ENCODE results near the gene PADI3.

Gene PADI3

GRCh38 chr1:17297991-17298390 lies 49.1 kb downstream of the PADI3 start:
- no peaks in the 10 kb centered on the region; the same call in 1 of the 2 replicates for H3K27me3 ChIP-seq (replicated peaks; ENCODE audit: control insufficient read depth, insufficient read depth, low read length)
- no peak for DNase-seq (ENCODE audit: extremely low read depth, insufficient read length)

DNA sequence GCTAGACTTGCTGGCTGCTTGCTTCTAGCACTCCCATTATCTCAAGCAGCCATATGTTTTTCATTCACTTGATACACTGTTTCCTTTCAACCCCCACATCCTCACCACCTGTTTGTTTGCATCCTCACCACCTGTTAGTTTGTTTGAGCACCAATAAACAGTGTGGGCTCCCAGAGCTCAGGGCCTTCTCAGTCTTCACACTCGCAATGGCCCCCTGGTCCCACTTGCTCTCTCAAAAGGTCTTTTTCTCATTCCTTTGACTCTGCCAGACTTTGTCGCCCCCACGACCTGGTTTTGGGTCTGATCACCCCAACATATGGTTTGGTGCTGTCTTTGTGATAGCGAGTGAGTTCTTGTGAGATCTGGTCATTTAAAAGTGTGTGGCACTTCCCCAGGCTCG lies 52.9 kb downstream of the PADI3 start:
- H3K4me3 ChIP-seq (replicated peaks; ENCODE audit: low read depth, low read length), result no peak overlapping the region
- H3K27me3 ChIP-seq (replicated peaks; ENCODE audit: control insufficient read depth, insufficient read depth, low read length), result no peaks in the 10 kb centered on the region; the same call in 1 of the 2 replicates
- TF ChIP-seq CTCF (IDR thresholded peaks at IDR 0.05; ENCODE audit: insufficient read depth, low read length, poor library complexity, severe bottlenecking), result no peak
- H3K36me3 ChIP-seq (ENCODE audit: control insufficient read depth, insufficient read depth, low read length), result no peaks in the 10 kb centered on the region
- no peak for DNase-seq (ENCODE audit: extremely low read depth, insufficient read length)

More at GRCh38 chr1:17297991-17298390, 49.1 kb downstream of the PADI3 start:
- no peak for TF ChIP-seq CTCF (IDR thresholded peaks at IDR 0.05; ENCODE audit: insufficient read depth, low read length, poor library complexity, severe bottlenecking)
- Histone ChIP-seq H3K36me3 (ENCODE audit: control insufficient read depth, insufficient read depth, low read length) (no peaks in the 10 kb centered on the region), H3K4me3 (replicated peaks; ENCODE audit: low read depth, low read length) (no peak overlapping the region)

DNA sequence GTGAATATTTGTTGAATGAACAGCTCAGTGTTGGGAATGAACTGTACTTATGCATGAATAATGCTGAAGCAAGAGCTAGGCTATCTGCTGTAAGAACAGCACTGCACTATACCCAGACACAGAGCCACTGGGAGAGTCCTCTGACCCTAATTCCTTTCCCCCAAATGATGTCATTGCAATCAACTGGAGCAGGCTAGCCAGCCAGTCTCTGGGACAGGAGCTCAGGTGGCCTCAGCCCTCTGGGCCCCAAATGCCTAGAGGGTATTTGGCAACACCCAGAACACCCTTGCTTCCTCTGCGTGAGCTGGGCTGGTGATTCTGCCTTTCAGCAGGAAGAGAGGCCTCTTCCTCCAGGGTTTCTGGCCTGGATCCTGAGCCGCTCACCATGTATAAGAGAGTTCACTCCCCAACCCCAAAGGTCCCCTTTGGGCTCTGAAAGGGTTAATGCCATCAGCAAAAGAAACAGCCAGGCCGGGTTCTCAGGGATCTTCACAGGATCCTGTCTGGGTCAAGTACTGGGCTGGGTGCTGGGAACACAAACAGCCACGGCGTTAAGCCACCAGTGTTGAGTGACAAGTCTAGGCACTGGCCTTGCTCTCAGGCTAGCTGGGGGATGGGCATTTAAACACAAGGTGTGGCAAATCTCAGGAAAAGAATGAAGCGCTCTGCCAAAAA lies 55.4 kb downstream of the PADI3 start:
- no peak for TF ChIP-seq CTCF (IDR thresholded peaks at IDR 0.05; ENCODE audit: insufficient read depth, low read length, poor library complexity, severe bottlenecking)
- no peak overlapping the region for H3K4me3 ChIP-seq (replicated peaks; ENCODE audit: low read depth, low read length)
- H3K27me3 ChIP-seq (replicated peaks; ENCODE audit: control insufficient read depth, insufficient read depth, low read length), result no peaks in the 10 kb centered on the region; the same call in 1 of the 2 replicates
- DNase-seq (ENCODE audit: extremely low read depth, insufficient read length), result no peak
- H3K36me3 ChIP-seq (ENCODE audit: control insufficient read depth, insufficient read depth, low read length), result no peaks in the 10 kb centered on the region

DNA sequence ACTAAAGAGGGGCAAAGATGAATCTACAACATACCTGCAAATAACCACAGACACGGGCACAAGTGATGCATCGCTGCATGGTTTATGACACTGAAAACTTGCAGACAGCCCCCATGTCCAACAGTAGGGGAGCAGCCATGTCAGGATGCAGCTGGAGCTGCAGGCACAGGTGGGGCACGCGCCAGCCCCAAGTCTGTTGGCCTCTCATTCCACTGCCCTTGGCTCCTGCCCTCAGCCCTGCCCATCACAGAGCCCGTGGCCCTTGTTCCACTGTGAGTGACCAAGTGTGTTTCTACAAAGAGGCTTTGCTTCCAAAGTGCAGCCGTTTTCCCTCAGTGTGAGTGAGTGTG lies 55.9 kb downstream of the PADI3 start:
- DNase-seq (ENCODE audit: extremely low read depth, insufficient read length), result no peak
- Histone ChIP-seq H3K36me3 (ENCODE audit: control insufficient read depth, insufficient read depth, low read length) (no peaks in the 10 kb centered on the region), H3K4me3 (replicated peaks; ENCODE audit: low read depth, low read length) (no peak overlapping the region), H3K27me3 (replicated peaks; ENCODE audit: control insufficient read depth, insufficient read depth, low read length) (no peaks in the 10 kb centered on the region; the same call in 1 of the 2 replicates)
- TF ChIP-seq CTCF (IDR thresholded peaks at IDR 0.05; ENCODE audit: insufficient read depth, low read length, poor library complexity, severe bottlenecking), result no peak

DNA sequence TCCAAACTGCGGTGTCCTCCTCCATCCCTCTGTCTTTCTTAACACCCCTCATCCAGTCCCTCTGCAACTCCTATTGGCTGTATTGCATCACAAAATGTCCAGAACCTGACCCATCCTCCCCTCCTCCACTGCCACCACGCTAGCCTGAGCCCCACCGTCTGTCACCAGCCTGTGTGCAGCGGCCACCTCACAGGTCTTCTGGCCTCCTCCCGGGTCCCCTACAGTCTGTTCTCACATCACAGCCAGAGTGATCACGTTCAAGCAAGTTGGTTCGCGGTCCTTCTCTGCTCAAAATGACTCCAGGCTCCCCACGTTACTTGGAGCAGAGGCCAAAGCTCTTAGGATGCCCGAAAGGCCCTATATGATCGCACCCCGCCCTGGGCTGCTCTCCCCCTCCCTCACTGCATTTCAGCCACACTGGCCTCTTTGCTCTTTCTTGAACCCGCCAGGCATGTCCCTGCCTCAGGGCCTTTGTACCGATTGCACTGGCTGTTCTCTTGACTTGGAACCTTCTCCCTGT lies 56.7 kb downstream of the PADI3 start:
- H3K27me3 ChIP-seq (replicated peaks; ENCODE audit: control insufficient read depth, insufficient read depth, low read length), result no peaks in the 10 kb centered on the region; the same call in 1 of the 2 replicates
- TF ChIP-seq CTCF (IDR thresholded peaks at IDR 0.05; ENCODE audit: insufficient read depth, low read length, poor library complexity, severe bottlenecking), result no peak

More for the DNA sequence above, 56.7 kb downstream of the PADI3 start:
- Histone ChIP-seq H3K4me3 (replicated peaks; ENCODE audit: low read depth, low read length) (no peak overlapping the region), H3K36me3 (ENCODE audit: control insufficient read depth, insufficient read depth, low read length) (no peaks in the 10 kb centered on the region)
- DNase-seq (ENCODE audit: extremely low read depth, insufficient read length), result no peak
